Mammary epithelial cell (primary cell): ENCODE data around the gene DUSP22.

Experiments used
- EZH2 ChIP-seq: IDR thresholded peaks from 2 replicates; pipeline ENCODE4 v1.6.1; 2012; ENCODE audit warnings: low read length, inconsistent platforms, borderline replicate concordance
- TF ChIP-seq, protein P1 (sequence below), 2 donors: IDR thresholded peaks in 1 of 2; conservative IDR thresholded peaks in 1 of 2; 2 replicates each; pipeline ENCODE4 v1.5.1; 2011 to 2012; ENCODE audit warnings: inconsistent platforms in 2 of 2, low read length in 2 of 2, mild to moderate bottlenecking in 2 of 2, control low read depth in 1 of 2, low read depth in 1 of 2; ENCODE audit not compliant: insufficient read depth in 1 of 2; ENCODE audit errors: extremely low read depth in 1 of 2

DNA sequence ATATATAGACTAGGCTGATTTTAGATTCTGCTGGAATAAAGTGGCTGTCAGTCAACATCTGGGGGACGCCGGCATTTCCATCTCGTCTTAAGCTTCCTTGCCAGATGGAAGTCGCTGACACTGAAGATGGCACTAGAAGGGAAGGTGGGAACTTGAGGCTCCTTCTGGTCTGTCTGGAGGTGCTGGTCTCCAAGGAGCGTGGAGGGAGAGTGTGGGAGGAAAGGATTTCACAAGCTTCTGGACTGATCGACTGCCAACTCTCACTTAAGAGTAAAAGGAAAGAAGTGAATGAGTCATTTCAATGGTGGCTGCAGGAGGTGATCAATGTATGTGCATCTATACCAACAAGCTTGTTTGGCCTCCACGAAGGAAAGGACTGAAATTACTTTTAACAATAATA lies 40.4 kb downstream of the DUSP22 start:
- TF ChIP-seq, protein P1, sequence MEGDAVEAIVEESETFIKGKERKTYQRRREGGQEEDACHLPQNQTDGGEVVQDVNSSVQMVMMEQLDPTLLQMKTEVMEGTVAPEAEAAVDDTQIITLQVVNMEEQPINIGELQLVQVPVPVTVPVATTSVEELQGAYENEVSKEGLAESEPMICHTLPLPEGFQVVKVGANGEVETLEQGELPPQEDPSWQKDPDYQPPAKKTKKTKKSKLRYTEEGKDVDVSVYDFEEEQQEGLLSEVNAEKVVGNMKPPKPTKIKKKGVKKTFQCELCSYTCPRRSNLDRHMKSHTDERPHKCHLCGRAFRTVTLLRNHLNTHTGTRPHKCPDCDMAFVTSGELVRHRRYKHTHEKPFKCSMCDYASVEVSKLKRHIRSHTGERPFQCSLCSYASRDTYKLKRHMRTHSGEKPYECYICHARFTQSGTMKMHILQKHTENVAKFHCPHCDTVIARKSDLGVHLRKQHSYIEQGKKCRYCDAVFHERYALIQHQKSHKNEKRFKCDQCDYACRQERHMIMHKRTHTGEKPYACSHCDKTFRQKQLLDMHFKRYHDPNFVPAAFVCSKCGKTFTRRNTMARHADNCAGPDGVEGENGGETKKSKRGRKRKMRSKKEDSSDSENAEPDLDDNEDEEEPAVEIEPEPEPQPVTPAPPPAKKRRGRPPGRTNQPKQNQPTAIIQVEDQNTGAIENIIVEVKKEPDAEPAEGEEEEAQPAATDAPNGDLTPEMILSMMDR (conservative IDR thresholded peaks at IDR 0.05 in 1 of 2, IDR thresholded peaks at IDR 0.05 in 1 of 2; ENCODE audit: extremely low read depth in 1 of 2, insufficient read depth in 1 of 2, low read depth in 1 of 2, low read length in 2 of 2): no peak
- no peak for TF ChIP-seq EZH2
